Bronchial epithelial cell (primary cell): ENCODE data around the gene HLCS. TPM values are rescaled to one million over a fixed set of nuclear protein-coding genes. Genes with fewer than 3 reads are reported as not detected.

ENCODE experiments used
- DNase-seq: peaks from one replicate; pipeline ENCODE4 v3.0.0-alpha.2; 2010; ENCODE audit warnings: low read depth
- FAIRE-seq: peaks from 2 replicates; lab custom pipeline; 2011; peaks lifted over from hg19 to GRCh38; lab: Jason Lieb, UNC
- H3K27me3 ChIP-seq: 2 replicates; pipeline ENCODE4 v1.5.1; 2011; ENCODE audit warnings: low read length; ENCODE audit not compliant: control insufficient read depth, insufficient read depth
- H3K36me3 ChIP-seq: 2 replicates; pipeline ENCODE4 v1.5.1; 2011; ENCODE audit warnings: low read length; ENCODE audit not compliant: control insufficient read depth, insufficient read depth
- H3K4me3 ChIP-seq: 2 replicates; pipeline ENCODE4 v1.5.1; 2011; ENCODE audit warnings: mild to moderate bottlenecking, low read depth, low read length, control low read depth
- CTCF ChIP-seq: IDR thresholded peaks from 2 replicates; pipeline ENCODE4 v1.5.1; 2011; ENCODE audit warnings: mild to moderate bottlenecking, moderate library complexity, low read length, control low read depth, inconsistent platforms; ENCODE audit not compliant: insufficient read depth, severe bottlenecking
- total RNA-seq: library from RNA; depleted of rRNA; stranded (reverse); fragments of >200 nt; gene quantifications from 2 replicates; pipeline ENCODE4 v1.2.1, GENCODE V29; 2014

HLCS gene
- total RNA-seq, 1 donor from 2014 or later: 26.3 TPM

GRCh38 chr21:36915696-36916245 lies 50.7 kb downstream of the HLCS start:
- DNase-seq (no peak), FAIRE-seq (no peak)
- no peaks in the 10 kb centered on the region for H3K36me3 ChIP-seq

GRCh38 chr21:36915014-36915695 lies 51.3 kb downstream of the HLCS start:
- FAIRE-seq: no peak
- no peak overlapping the region for H3K4me3 ChIP-seq

More at GRCh38 chr21:36915696-36916245, 50.7 kb downstream of the HLCS start:
- Histone ChIP-seq H3K4me3 (no peak overlapping the region), H3K27me3 (no peaks in the 10 kb centered on the region)
- TF ChIP-seq CTCF: no peak

GRCh38 chr21:36914244-36915013 lies 52.0 kb downstream of the HLCS start:
- FAIRE-seq (no peak), DNase-seq (no peak)
- TF ChIP-seq CTCF: no peak
- Histone ChIP-seq H3K4me3 (no peak overlapping the region), H3K27me3 (no peaks in the 10 kb centered on the region), H3K36me3 (no peaks in the 10 kb centered on the region)

More at GRCh38 chr21:36915014-36915695, 51.3 kb downstream of the HLCS start:
- Histone ChIP-seq H3K36me3 (no peaks in the 10 kb centered on the region), H3K27me3 (no peaks in the 10 kb centered on the region)
- no peak for DNase-seq
- no peak for TF ChIP-seq CTCF

GRCh38 chr21:36913247-36914169 lies 53.0 kb downstream of the HLCS start:
- no peak for FAIRE-seq
- Histone ChIP-seq H3K36me3 (no peaks in the 10 kb centered on the region), H3K4me3 (no peak overlapping the region), H3K27me3 (no peaks in the 10 kb centered on the region)
- DNase-seq: no peak
- TF ChIP-seq CTCF: no peak

DNA sequence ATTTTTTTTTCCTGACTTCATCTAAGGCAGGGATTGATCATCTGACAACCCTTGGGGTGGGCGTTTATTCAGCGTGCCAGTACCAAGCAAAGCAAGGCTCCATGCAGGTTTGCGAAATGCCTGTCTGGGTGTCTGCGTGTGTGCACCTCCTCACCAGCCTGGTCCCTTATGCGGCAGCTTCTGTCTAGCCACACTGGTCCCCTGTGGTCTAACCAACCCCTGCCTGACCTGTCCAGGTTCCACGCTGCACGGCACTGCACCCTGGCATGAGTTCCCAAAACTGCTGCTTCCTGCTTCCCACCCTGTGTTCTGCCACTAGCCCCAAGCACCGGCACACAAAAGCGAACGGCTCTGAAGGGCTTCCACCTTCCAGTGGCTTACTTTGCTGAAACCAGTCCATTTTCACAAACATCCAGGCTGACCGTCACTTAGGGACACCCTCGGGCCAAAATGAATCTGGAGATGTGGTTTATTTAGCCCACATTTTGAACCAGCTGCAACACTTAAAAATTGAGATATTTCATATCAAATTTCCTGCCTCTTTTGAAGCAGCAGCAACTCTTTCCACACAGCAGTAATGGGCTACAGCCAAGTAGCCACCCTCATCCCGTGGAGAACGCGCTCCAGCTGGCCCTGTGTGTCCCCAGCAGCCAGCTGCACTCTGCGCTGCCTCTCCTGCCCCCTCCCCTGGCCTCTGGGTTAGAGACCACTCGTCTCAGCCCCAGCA lies 55.7 kb downstream of the HLCS start:
- H3K36me3 ChIP-seq: no peaks in the 10 kb centered on the region
- H3K4me3 ChIP-seq: no peak overlapping the region
- H3K27me3 ChIP-seq: no peaks in the 10 kb centered on the region
- FAIRE-seq: no peak
- TF ChIP-seq CTCF: no peak
- peak; percentile 17 for DNase-seq
